HepG2 (cell line): Measurements from ENCODE around the gene EDNRA. TPM values are rescaled to one million over a fixed set of nuclear protein-coding genes. Genes with fewer than 3 reads are reported as not detected.

Experiments
- ATAC-seq: fragments of 200-7000 bp; cut with Tn5 transposase; 3 replicates; pipeline ENCODE4 v1.9.1; 2020; ENCODE audit warnings: mild to moderate bottlenecking, moderate library complexity
- BruUV-seq: library from RNA; stranded (reverse); fragments of 400-500 nt; replicated peaks from 2 replicates; lab custom pipeline; 2021; lab: Mats Ljungman, UMichigan
- CTCF ChIA-PET: fragments of 300-600 bp; formaldehyde crosslinking; extraction: SDS; loops from one replicate; lab custom pipeline; 2021; ENCODE audit warnings: low total read pairs, inconsistent platforms, low intra/inter-chr PET ratio; lab: Yijun Ruan, JAX
- POLR2A ChIA-PET: fragments of 350-600 bp; sonication (Branson Sonifier 250); formaldehyde crosslinking; loops from one replicate; lab custom pipeline; 2020; ENCODE audit warnings: antibody characterized with exemption, inconsistent platforms; lab: Yijun Ruan, JAX
- DNase-seq: peaks from one replicate; pipeline ENCODE4 v3.0.0-alpha.2; 2015; ENCODE audit warnings: low spot score
- FAIRE-seq: peaks from 3 replicates; lab custom pipeline; 2011; peaks lifted over from hg19 to GRCh38; lab: Jason Lieb, UNC
- H2AFZ ChIP-seq: one replicate; pipeline ENCODE4 v1.6.1; 2011; ENCODE audit warnings: low read length, inconsistent platforms
- H3K27ac ChIP-seq: fragments of 300-600 bp; 3 replicates; pipeline ENCODE4 v1.8.0; 2011; ENCODE audit warnings: mixed run types, mild to moderate bottlenecking, mixed read lengths, low read length, inconsistent platforms; ENCODE audit not compliant: insufficient read depth; ENCODE audit errors: extremely low read length
- H3K27me3 ChIP-seq, 2 experiments: fragments of 200-600 bp in 1 of 2; 2 replicates in 1 of 2; 3 replicates in 1 of 2; pipeline versions ENCODE4 v1.6.0 to v1.8.0; 2011; ENCODE audit warnings: low read length in 2 of 2, mild to moderate bottlenecking in 2 of 2, moderate library complexity in 2 of 2, inconsistent platforms in 1 of 2; ENCODE audit not compliant: insufficient read depth in 2 of 2, control insufficient read depth in 1 of 2
- H3K36me3 ChIP-seq, 2 experiments: fragments of 200-600 bp in 1 of 2; replicated peaks in 1 of 2; 2 replicates in 1 of 2; 3 replicates in 1 of 2; pipeline versions ENCODE4 v1.5.1 to v1.8.0; 2011; ENCODE audit warnings: low read length in 2 of 2, inconsistent platforms in 1 of 2; ENCODE audit not compliant: insufficient read depth in 2 of 2, control insufficient read depth in 1 of 2
- H3K4me1 ChIP-seq: 2 replicates; pipeline ENCODE4 v1.5.1; 2012; ENCODE audit warnings: low read length, inconsistent platforms; ENCODE audit not compliant: insufficient read depth
- H3K4me2 ChIP-seq: 2 replicates; pipeline ENCODE4 v1.6.0; 2011; ENCODE audit warnings: low read depth, low read length, inconsistent platforms
- H3K4me3 ChIP-seq, 3 experiments: fragments of 200-600 bp in 1 of 3; sonication (generic), shearing (Covaris generic) in 1 of 3; replicated peaks in 1 of 3; 2 replicates each; pipeline ENCODE4 v1.5.1; 2011 to 2016; ENCODE audit warnings: low read length in 3 of 3, inconsistent platforms in 2 of 3, low read depth in 2 of 3, mild to moderate bottlenecking in 2 of 3, control low read depth in 1 of 3, mixed read lengths in 1 of 3; ENCODE audit not compliant: insufficient read depth in 1 of 3
- H3K79me2 ChIP-seq: one replicate; pipeline ENCODE4 v1.6.1; 2011; ENCODE audit warnings: low read length, inconsistent platforms; ENCODE audit not compliant: insufficient read depth
- H3K9ac ChIP-seq: 2 replicates; pipeline ENCODE4 v1.6.0; 2011; ENCODE audit warnings: mild to moderate bottlenecking, low read depth, low read length, inconsistent platforms; ENCODE audit not compliant: insufficient read depth
- H3K9me3 ChIP-seq: 2 replicates; pipeline ENCODE4 v1.5.1; 2012; ENCODE audit warnings: mild to moderate bottlenecking, low read length
- H4K20me1 ChIP-seq: 2 replicates; pipeline ENCODE4 v1.6.0; 2011; ENCODE audit warnings: inconsistent platforms, mild to moderate bottlenecking, low read length, moderate library complexity; ENCODE audit not compliant: insufficient read depth
- ARID3A ChIP-seq: IDR thresholded peaks from 2 replicates; pipeline ENCODE4 v1.6.1; 2012; ENCODE audit warnings: low read depth, low read length, improper control_type of control experiment
- BHLHE40 ChIP-seq: IDR thresholded peaks from 2 replicates; pipeline ENCODE4 v1.6.1; 2011; ENCODE audit warnings: low read length, improper control_type of control experiment
- CEBPG ChIP-seq: IDR thresholded peaks from 2 replicates; pipeline ENCODE4 v1.6.1; 2016
- CHD4 ChIP-seq: fragments of 200-600 bp; sonication (generic); IDR thresholded peaks from 2 replicates; pipeline ENCODE4 v1.7.0; 2017; ENCODE audit warnings: mild to moderate bottlenecking, low read length, borderline replicate concordance
- HOXA7 ChIP-seq: sonication (generic); formaldehyde crosslinking; IDR thresholded peaks from 2 replicates; pipeline ENCODE4 v1.8.1; 2022; ENCODE audit warnings: mild to moderate bottlenecking, missing genetic modification reagents, moderate library complexity
- KDM3A ChIP-seq: IDR thresholded peaks from 2 replicates; pipeline ENCODE4 v1.6.1; 2018; ENCODE audit warnings: low read depth, missing compliant biosample characterization
- KMT2B ChIP-seq: IDR thresholded peaks from 2 replicates; pipeline ENCODE4 v1.6.1; 2016; ENCODE audit warnings: missing genetic modification reagents, missing compliant biosample characterization
- PCBP1 ChIP-seq: fragments of 200-400 bp; formaldehyde crosslinking; IDR thresholded peaks from 2 replicates; pipeline ENCODE4 v1.6.1; 2017; ENCODE audit warnings: mild to moderate bottlenecking, low read depth, low read length, borderline replicate concordance
- SETDB1 ChIP-seq: sonication (generic); formaldehyde crosslinking; IDR thresholded peaks from 2 replicates; pipeline ENCODE4 v1.5.1; 2020; ENCODE audit warnings: missing genetic modification reagents, mild to moderate bottlenecking, borderline replicate concordance
- SRY ChIP-seq: sonication (generic); formaldehyde crosslinking; IDR thresholded peaks from 2 replicates; pipeline ENCODE4 v1.8.0; 2022; ENCODE audit warnings: mild to moderate bottlenecking, missing genetic modification reagents
- ZBTB38 ChIP-seq: sonication (generic); formaldehyde crosslinking; IDR thresholded peaks from 2 replicates; pipeline ENCODE4 v1.5.1; 2020; ENCODE audit warnings: mild to moderate bottlenecking, missing genetic modification reagents
- ZFP41 ChIP-seq: sonication (generic); formaldehyde crosslinking; IDR thresholded peaks from 2 replicates; pipeline ENCODE4 v1.4.0; 2020; ENCODE audit warnings: mild to moderate bottlenecking, missing genetic modification reagents, borderline replicate concordance
- ZFYVE20 ChIP-seq: sonication (generic); formaldehyde crosslinking; IDR thresholded peaks from 2 replicates; pipeline ENCODE4 v1.8.0; 2023; ENCODE audit warnings: low read depth, mild to moderate bottlenecking, moderate library complexity, missing genetic modification reagents, borderline replicate concordance
- ZNF232 ChIP-seq: sonication (generic); formaldehyde crosslinking; IDR thresholded peaks from 2 replicates; pipeline ENCODE4 v1.4.0; 2020; ENCODE audit warnings: missing genetic modification reagents, borderline replicate concordance
- ZNF296 ChIP-seq: sonication (generic); formaldehyde crosslinking; conservative IDR thresholded peaks from 2 replicates; pipeline ENCODE4 v1.5.0; 2020; ENCODE audit warnings: mild to moderate bottlenecking, missing genetic modification reagents
- ZNF883 ChIP-seq: sonication (generic); formaldehyde crosslinking; IDR thresholded peaks from 2 replicates; pipeline ENCODE4 v1.5.1; 2020; ENCODE audit warnings: mild to moderate bottlenecking, missing genetic modification reagents; ENCODE audit errors: not compliant biosample characterization
- ZSCAN5A ChIP-seq: sonication (generic); formaldehyde crosslinking; IDR thresholded peaks from 2 replicates; pipeline ENCODE4 v1.8.0; 2022; ENCODE audit warnings: mild to moderate bottlenecking, missing genetic modification reagents, borderline replicate concordance
- WGBS: methylation state at CpG from one replicate; pipeline ENCODE4 v1.1.6; 2017; ENCODE audit warnings: low lambda C conversion rate; 5-methylcytosine and 5-hydroxymethylcytosine counted together
- in situ Hi-C: cut with HindIII; loops from 2 replicates; pipeline ENCODE4 v1.10.0; 2017; ENCODE audit warnings: low pct_unique_long_range_greater_than_20kb; ENCODE audit not compliant: extremely low pct_ligation_motif_present
- intact Hi-C: fragments of 100-400 bp; cut with micrococcal nuclease; formaldehyde crosslinking; loops from one replicate; pipeline ENCODE4 v1.10.0; 2022; ENCODE audit not compliant: unreplicated experiment
- polyA plus RNA-seq, 8 experiments: library from polyadenylated mRNA; depleted of rRNA in 3 of 8; stranded (reverse) in 7 of 8; unstranded in 1 of 8; fragments of >200 nt; fragmentation: Illumina TruSeq in 4 of 8; extraction: Trizol in 4 of 8; gene quantifications; 2 replicates each; pipeline versions ENCODE4 v1.2.1 to v1.2.3, GENCODE V29; 2011 to 2016; ENCODE audit warnings: low read depth in 4 of 8, missing spikeins in 1 of 8, mixed read lengths in 1 of 8; ENCODE audit not compliant: insufficient read depth in 1 of 8
- total RNA-seq, 5 experiments: library from RNA; depleted of rRNA; stranded (reverse); fragments of >200 nt; fragmentation: Illumina TruSeq; extraction: Trizol; gene quantifications; 2 replicates each; pipeline ENCODE4 v1.2.3, GENCODE V29; 2016; ENCODE audit warnings: low read depth in 1 of 5
- TF ChIP-seq, protein P1 (sequence below): sonication (generic); formaldehyde crosslinking; IDR thresholded peaks from 2 replicates; pipeline ENCODE4 v1.4.0; 2020; ENCODE audit warnings: missing genetic modification reagents
- TF ChIP-seq, protein P2 (sequence below): sonication (generic); formaldehyde crosslinking; IDR thresholded peaks from 2 replicates; pipeline ENCODE4 v1.8.0; 2022; ENCODE audit warnings: missing genetic modification reagents, mild to moderate bottlenecking, borderline replicate concordance

Gene EDNRA
- total and polyA plus RNA-seq, 2 of the 13 experiments (the other 11 are each of a cell fraction or from before 2014, with no cell fraction given) = not detected

- in situ Hi-C loops = no loop called here
- POLR2A ChIA-PET = no interaction called here
Measured at GRCh38 chr4:147487616-147488015, 6.7 kb downstream of the EDNRA start.

GRCh38 chr4:147488556-147488955, 7.7 kb downstream of the EDNRA start:
- ATAC-seq (no peak), DNase-seq (no peak), FAIRE-seq (no peak)
- Histone ChIP-seq H3K9me3 (no peaks in the 10 kb centered on the region), H3K27me3 (no peaks in the 10 kb centered on the region), H3K4me1 (no peaks in the 10 kb centered on the region), H3K27ac (no peak overlapping the region), H3K36me3 (no peaks in the 10 kb centered on the region), H2AFZ (no peak overlapping the region), H4K20me1 (no peaks in the 10 kb centered on the region), H3K79me2 (no peaks in the 10 kb centered on the region), H3K4me2 (no peak overlapping the region), H3K4me3 (no peak overlapping the region), H3K9ac (no peak overlapping the region)
- intact Hi-C loops = no loop called here
- BruUV-seq = no TSS peak
- ChIA-PET CTCF (no interaction called here), POLR2A (no interaction called here)
- in situ Hi-C loops = no loop called here
- 0% methylated on average over 1 of the region's 1 CpG for WGBS
- no peak for TF ChIP-seq ZFP41 (CRISPR knock-in tag)
- TF ChIP-seq ZNF232 (CRISPR knock-in tag) = no peak
- no peak for TF ChIP-seq HOXA7
- TF ChIP-seq, protein P1, sequence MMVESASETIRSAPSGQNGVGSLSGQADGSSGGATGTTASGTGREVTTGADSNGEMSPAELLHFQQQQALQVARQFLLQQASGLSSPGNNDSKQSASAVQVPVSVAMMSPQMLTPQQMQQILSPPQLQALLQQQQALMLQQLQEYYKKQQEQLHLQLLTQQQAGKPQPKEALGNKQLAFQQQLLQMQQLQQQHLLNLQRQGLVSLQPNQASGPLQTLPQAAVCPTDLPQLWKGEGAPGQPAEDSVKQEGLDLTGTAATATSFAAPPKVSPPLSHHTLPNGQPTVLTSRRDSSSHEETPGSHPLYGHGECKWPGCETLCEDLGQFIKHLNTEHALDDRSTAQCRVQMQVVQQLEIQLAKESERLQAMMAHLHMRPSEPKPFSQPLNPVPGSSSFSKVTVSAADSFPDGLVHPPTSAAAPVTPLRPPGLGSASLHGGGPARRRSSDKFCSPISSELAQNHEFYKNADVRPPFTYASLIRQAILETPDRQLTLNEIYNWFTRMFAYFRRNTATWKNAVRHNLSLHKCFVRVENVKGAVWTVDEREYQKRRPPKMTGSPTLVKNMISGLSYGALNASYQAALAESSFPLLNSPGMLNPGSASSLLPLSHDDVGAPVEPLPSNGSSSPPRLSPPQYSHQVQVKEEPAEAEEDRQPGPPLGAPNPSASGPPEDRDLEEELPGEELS (CRISPR knock-in tag) = no peak
- TF ChIP-seq ZBTB38 (CRISPR knock-in tag) = no peak
- no peak for TF ChIP-seq KDM3A (CRISPR knock-in tag)
- no peak for TF ChIP-seq ARID3A
- TF ChIP-seq BHLHE40 = no peak
- TF ChIP-seq, protein P2, sequence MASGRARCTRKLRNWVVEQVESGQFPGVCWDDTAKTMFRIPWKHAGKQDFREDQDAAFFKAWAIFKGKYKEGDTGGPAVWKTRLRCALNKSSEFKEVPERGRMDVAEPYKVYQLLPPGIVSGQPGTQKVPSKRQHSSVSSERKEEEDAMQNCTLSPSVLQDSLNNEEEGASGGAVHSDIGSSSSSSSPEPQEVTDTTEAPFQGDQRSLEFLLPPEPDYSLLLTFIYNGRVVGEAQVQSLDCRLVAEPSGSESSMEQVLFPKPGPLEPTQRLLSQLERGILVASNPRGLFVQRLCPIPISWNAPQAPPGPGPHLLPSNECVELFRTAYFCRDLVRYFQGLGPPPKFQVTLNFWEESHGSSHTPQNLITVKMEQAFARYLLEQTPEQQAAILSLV = no peak
- no peak for TF ChIP-seq ZSCAN5A

More at GRCh38 chr4:147487616-147488015, 6.7 kb downstream of the EDNRA start:
- Histone ChIP-seq H3K4me1 (no peaks in the 10 kb centered on the region), H3K27ac (no peak overlapping the region), H4K20me1 (no peaks in the 10 kb centered on the region), H3K9me3 (no peaks in the 10 kb centered on the region), H3K4me2 (no peak overlapping the region), H2AFZ (no peak overlapping the region), H3K4me3 (no peak overlapping the region), H3K9ac (no peak overlapping the region), H3K79me2 (no peaks in the 10 kb centered on the region), H3K36me3 (no peaks in the 10 kb centered on the region), H3K27me3 (peaks cover under 1 to 2% of the 10 kb centered on the region in 2 experiments; a peak in 1 of 5 replicates)
- CTCF ChIA-PET = no interaction called here
- no TSS peak for BruUV-seq
- no peak for FAIRE-seq
- no peak for DNase-seq
- ATAC-seq = no peak
- intact Hi-C loops = no loop called here
- TF ChIP-seq CHD4 (no peak), ZNF296 (no peak), ZNF883 (no peak), CEBPG (CRISPR knock-in tag) (no peak), ZFYVE20 (CRISPR knock-in tag) (no peak), SETDB1 (CRISPR knock-in tag) (no peak), PCBP1 (no peak), SRY (no peak), KMT2B (CRISPR knock-in tag) (no peak)
